B cell (primary cell): ENCODE results near the gene NUP85.

Experiments
- EZH2 ChIP-seq: IDR thresholded peaks from 2 replicates; pipeline ENCODE4 v1.6.1; 2012; ENCODE audit warnings: borderline replicate concordance, low read depth, mild to moderate bottlenecking, moderate library complexity, low read length; ENCODE audit not compliant: insufficient read depth, poor library complexity, severe bottlenecking
- TF ChIP-seq, protein P1 (sequence below): fragments of 200-600 bp; IDR thresholded peaks from one replicate; pipeline ENCODE4 v1.8.0; 2022; ENCODE audit warnings: antibody characterized with exemption, mild to moderate bottlenecking

- TF ChIP-seq, protein P1, sequence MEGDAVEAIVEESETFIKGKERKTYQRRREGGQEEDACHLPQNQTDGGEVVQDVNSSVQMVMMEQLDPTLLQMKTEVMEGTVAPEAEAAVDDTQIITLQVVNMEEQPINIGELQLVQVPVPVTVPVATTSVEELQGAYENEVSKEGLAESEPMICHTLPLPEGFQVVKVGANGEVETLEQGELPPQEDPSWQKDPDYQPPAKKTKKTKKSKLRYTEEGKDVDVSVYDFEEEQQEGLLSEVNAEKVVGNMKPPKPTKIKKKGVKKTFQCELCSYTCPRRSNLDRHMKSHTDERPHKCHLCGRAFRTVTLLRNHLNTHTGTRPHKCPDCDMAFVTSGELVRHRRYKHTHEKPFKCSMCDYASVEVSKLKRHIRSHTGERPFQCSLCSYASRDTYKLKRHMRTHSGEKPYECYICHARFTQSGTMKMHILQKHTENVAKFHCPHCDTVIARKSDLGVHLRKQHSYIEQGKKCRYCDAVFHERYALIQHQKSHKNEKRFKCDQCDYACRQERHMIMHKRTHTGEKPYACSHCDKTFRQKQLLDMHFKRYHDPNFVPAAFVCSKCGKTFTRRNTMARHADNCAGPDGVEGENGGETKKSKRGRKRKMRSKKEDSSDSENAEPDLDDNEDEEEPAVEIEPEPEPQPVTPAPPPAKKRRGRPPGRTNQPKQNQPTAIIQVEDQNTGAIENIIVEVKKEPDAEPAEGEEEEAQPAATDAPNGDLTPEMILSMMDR, result no peak
- no peak for TF ChIP-seq EZH2
Measured at GRCh38 chr17:75263055-75263454, 57.6 kb downstream of the NUP85 start.
